Breast epithelium (tissue), 3 donors: ENCODE measurements around the gene INTS6.

Source experiments
- CTCF ChIP-seq, 3 donors: fragments of 450-650 bp; IDR thresholded peaks; one replicate each; pipeline ENCODE4 v1.5.1; 2016 to 2017; ENCODE audit warnings: antibody characterized with exemption in 3 of 3, mild to moderate bottlenecking in 3 of 3, moderate library complexity in 3 of 3
- POLR2A ChIP-seq: fragments of 450-650 bp; IDR thresholded peaks from one replicate; pipeline ENCODE4 v1.6.1; 2016; ENCODE audit warnings: antibody characterized with exemption, mild to moderate bottlenecking, moderate library complexity

DNA sequence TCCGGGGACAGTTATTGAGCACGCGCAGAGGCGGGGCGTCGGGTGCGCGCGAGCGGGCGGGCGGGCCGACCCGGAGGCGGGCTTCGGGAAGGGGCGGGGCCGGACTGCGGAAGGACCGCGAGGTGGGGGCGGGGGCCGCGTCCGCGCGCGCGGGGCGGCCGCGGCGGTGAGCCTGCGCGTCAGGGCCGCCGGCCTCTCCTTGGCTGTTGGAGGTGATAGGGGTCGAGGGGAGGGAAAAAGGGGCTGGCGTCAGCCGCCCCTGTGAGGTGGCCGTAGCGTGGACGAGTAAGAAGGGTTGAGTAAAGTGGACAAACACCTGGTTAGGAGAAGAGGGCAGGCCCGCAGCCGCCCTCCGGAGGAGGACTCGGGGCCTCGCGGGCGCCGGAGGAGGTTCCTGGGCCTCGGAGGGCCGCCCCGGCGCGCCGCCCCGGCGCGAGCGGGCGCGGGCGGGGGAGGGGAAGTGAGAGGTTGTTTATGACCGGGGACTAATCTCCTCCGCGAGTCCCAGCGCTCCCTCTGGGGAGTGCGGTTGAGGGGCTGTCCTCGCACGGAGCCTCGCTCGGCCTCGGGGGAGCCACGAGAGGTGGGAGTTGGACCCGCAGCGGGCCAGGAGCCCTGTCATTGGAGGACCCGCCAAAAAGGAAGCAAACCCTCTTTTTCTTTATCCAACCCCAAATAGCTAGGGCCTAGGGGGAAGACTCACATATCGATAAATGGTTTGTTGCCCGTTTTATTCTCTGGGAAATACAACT lies 547 bp upstream of the INTS6 start:
- no peak for TF ChIP-seq CTCF (IDR thresholded peaks at IDR 0.05)
- TF ChIP-seq POLR2A: no peak
